PC-3 (cell line): ENCODE results near the gene CNGA2. TPM values are rescaled to one million over a fixed set of nuclear protein-coding genes. Genes with fewer than 3 reads are reported as not detected.

Source experiments
- ATAC-seq: fragments of 200-7000 bp; cut with Tn5 transposase; 2 replicates; pipeline ENCODE4 v1.9.1; 2020; ENCODE audit warnings: mild to moderate bottlenecking, moderate library complexity
- BruUV-seq: library from RNA; stranded (reverse); fragments of 400-500 nt; replicated peaks from 2 replicates; lab custom pipeline; 2021; lab: Mats Ljungman, UMichigan
- CTCF ChIA-PET: fragments of 300-600 bp; sonication (Branson Sonifier 250); formaldehyde crosslinking; loops from one replicate; lab custom pipeline; 2022; ENCODE audit warnings: antibody characterized with exemption; lab: Charles Lee
- POLR2A ChIA-PET: fragments of 300-600 bp; sonication (Branson Sonifier 250); formaldehyde crosslinking; loops from one replicate; lab custom pipeline; 2022; ENCODE audit warnings: antibody characterized with exemption; ENCODE audit not compliant: unreplicated experiment; lab: Charles Lee
- DNase-seq: peaks from one replicate; pipeline ENCODE4 v3.0.0-alpha.2; 2015
- H2AFZ ChIP-seq: fragments of 300-600 bp; sonication (generic); 2 replicates; pipeline ENCODE4 v1.6.0; 2016; ENCODE audit warnings: antibody characterized with exemption, low read length
- H3F3A ChIP-seq: fragments of 300-600 bp; sonication (generic); one replicate; pipeline ENCODE4 v1.6.0; 2017; ENCODE audit warnings: antibody characterized with exemption, low read length, control low read depth, mild to moderate bottlenecking; ENCODE audit not compliant: unreplicated experiment
- H3K27ac ChIP-seq: fragments of 300-600 bp; sonication (generic); 2 replicates; pipeline ENCODE4 v1.5.1; 2016; ENCODE audit warnings: mild to moderate bottlenecking, low read length
- H3K27me3 ChIP-seq: fragments of 300-600 bp; sonication (generic); 2 replicates; pipeline ENCODE4 v1.6.1; 2016; ENCODE audit warnings: low read length, mixed read lengths
- H3K36me3 ChIP-seq: fragments of 300-600 bp; sonication (generic); 2 replicates; pipeline ENCODE4 v1.6.1; 2016; ENCODE audit warnings: low read depth, mixed run types, low read length, mixed read lengths
- H3K4me1 ChIP-seq: fragments of 300-600 bp; sonication (generic); 2 replicates; pipeline ENCODE4 v1.5.1; 2016; ENCODE audit warnings: low read length; ENCODE audit not compliant: insufficient read depth
- H3K4me2 ChIP-seq: fragments of 300-600 bp; sonication (generic); 2 replicates; pipeline ENCODE4 v1.6.0; 2016; ENCODE audit warnings: low read length
- H3K4me3 ChIP-seq: fragments of 300-600 bp; sonication (generic); 2 replicates; pipeline ENCODE4 v1.5.1; 2016; ENCODE audit warnings: mild to moderate bottlenecking, low read length, mixed read lengths
- H3K79me2 ChIP-seq: fragments of 300-600 bp; sonication (generic); 2 replicates; pipeline ENCODE4 v1.6.1; 2017; ENCODE audit warnings: low read length, mixed read lengths
- H3K9ac ChIP-seq: fragments of 300-600 bp; sonication (generic); 2 replicates; pipeline ENCODE4 v1.6.0; 2016; ENCODE audit warnings: mild to moderate bottlenecking, low read length
- H3K9me2 ChIP-seq: fragments of 300-600 bp; sonication (generic); replicated peaks from 2 replicates; pipeline ENCODE4 v1.6.1; 2016; ENCODE audit warnings: mixed run types, low read length, mixed read lengths
- H3K9me3 ChIP-seq: fragments of 300-600 bp; sonication (generic); 2 replicates; pipeline ENCODE4 v1.6.1; 2016; ENCODE audit warnings: low read length, mixed read lengths
- H4K20me1 ChIP-seq: fragments of 300-600 bp; sonication (generic); 2 replicates; pipeline ENCODE4 v1.6.1; 2016; ENCODE audit warnings: low read length, mixed read lengths
- CTCF ChIP-seq: fragments of 300-600 bp; sonication (generic); conservative IDR thresholded peaks from 2 replicates; pipeline ENCODE4 v1.5.1; 2017; ENCODE audit warnings: antibody characterized with exemption, low read depth, mild to moderate bottlenecking, low read length
- EZH2 ChIP-seq: fragments of 300-600 bp; sonication (generic); IDR thresholded peaks from one replicate; pipeline ENCODE4 v1.6.1; 2017; ENCODE audit warnings: antibody characterized with exemption, mild to moderate bottlenecking, low read length; ENCODE audit not compliant: unreplicated experiment
- EZH2phosphoT487 ChIP-seq: fragments of 300-600 bp; sonication (generic); IDR thresholded peaks from 2 replicates; pipeline ENCODE4 v1.6.1; 2018; ENCODE audit warnings: mild to moderate bottlenecking, antibody characterized with exemption, low read length, borderline replicate concordance
- intact Hi-C: fragments of 100-400 bp; cut with micrococcal nuclease; formaldehyde crosslinking; loops from 2 replicates; pipeline ENCODE4 v1.9.0; 2023
- total RNA-seq: library from RNA; depleted of rRNA; stranded (reverse); fragments of >200 nt; gene quantifications from 2 replicates; pipeline ENCODE4 v1.2.3, GENCODE V29; 2014

Gene CNGA2
- total RNA-seq, 1 experiment from 2014 or later, result not detected

- ChIA-PET POLR2A (no interaction called here), CTCF (no interaction called here)
- no TSS peak for BruUV-seq
- no peak for DNase-seq
- ATAC-seq, result no peak
- no peak overlapping the region for H3K27ac ChIP-seq
- H3K4me3 ChIP-seq, result no peak overlapping the region
- H3K4me2 ChIP-seq, result no peak overlapping the region
- H2AFZ ChIP-seq, result no peak overlapping the region
- no peaks in the 10 kb centered on the region for H3K4me1 ChIP-seq
- H3K9ac ChIP-seq, result no peak overlapping the region
- no peaks in the 10 kb centered on the region for H4K20me1 ChIP-seq
- H3K9me2 ChIP-seq, result no peaks in the 10 kb centered on the region
- no peaks in the 10 kb centered on the region for H3K36me3 ChIP-seq
- no peaks in the 10 kb centered on the region for H3K9me3 ChIP-seq
- no peak for TF ChIP-seq CTCF
- no peak for TF ChIP-seq EZH2phosphoT487
- no peak for TF ChIP-seq EZH2
- no peaks in the 10 kb centered on the region for H3K27me3 ChIP-seq
- H3F3A ChIP-seq, result no peaks in the 10 kb centered on the region
- intact Hi-C loops, result no loop called here
- no peaks in the 10 kb centered on the region for H3K79me2 ChIP-seq
These were observed 23.4 kb upstream of the CNGA2 start for GRCh38 chrX:151711154-151711553.

- H3K9me3 ChIP-seq, result no peaks in the 10 kb centered on the region
- no peaks in the 10 kb centered on the region for H4K20me1 ChIP-seq
- intact Hi-C loops, result no loop called here
- DNase-seq, result no peak
- H3K4me1 ChIP-seq, result no peaks in the 10 kb centered on the region
- H3K36me3 ChIP-seq, result no peaks in the 10 kb centered on the region
- H3K27me3 ChIP-seq, result no peaks in the 10 kb centered on the region
- no peak overlapping the region for H3K9ac ChIP-seq
- no peaks in the 10 kb centered on the region for H3F3A ChIP-seq
- POLR2A ChIA-PET, result no interaction called here
- TF ChIP-seq EZH2phosphoT487 (no peak), CTCF (no peak), EZH2 (no peak)
- no peak overlapping the region for H2AFZ ChIP-seq
- ATAC-seq, result no peak
- BruUV-seq, result no TSS peak
- no peak overlapping the region for H3K4me2 ChIP-seq
- no peak overlapping the region for H3K27ac ChIP-seq
- H3K79me2 ChIP-seq, result no peaks in the 10 kb centered on the region
- no peaks in the 10 kb centered on the region for H3K9me2 ChIP-seq
- no peak overlapping the region for H3K4me3 ChIP-seq
- CTCF ChIA-PET, result no interaction called here
These were observed 22.8 kb upstream of the CNGA2 start for GRCh38 chrX:151711787-151712186.

DNA sequence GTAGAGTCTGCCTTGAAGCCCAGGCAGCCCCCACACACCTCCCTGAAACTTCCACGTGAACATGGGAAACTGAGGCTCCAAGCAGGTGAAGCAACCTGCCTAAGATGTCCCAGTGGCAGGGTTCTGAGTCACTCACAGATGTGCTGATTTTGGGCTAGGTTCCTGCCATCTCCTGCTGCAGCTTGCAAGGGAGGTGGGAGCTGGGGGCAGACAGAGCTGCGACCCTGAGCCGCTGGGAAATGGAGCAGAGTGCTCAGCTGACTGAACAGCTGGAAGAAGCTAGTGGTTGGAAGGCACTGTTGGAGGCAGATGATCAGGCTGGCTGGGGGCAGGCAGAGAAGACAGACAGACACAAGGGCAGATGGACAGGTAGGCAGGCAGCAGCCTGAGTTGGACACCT is 22.3 kb upstream of the CNGA2 start:
- intact Hi-C loops, result no loop called here
- no peak overlapping the region for H3K4me2 ChIP-seq
- POLR2A ChIA-PET, result no interaction called here
- H3K4me3 ChIP-seq, result no peak overlapping the region
- no peaks in the 10 kb centered on the region for H3K27me3 ChIP-seq
- DNase-seq (no peak), ATAC-seq (no peak)
- BruUV-seq, result no TSS peak
- no peaks in the 10 kb centered on the region for H3K4me1 ChIP-seq
- H3K79me2 ChIP-seq, result no peaks in the 10 kb centered on the region
- H3K9me3 ChIP-seq, result no peaks in the 10 kb centered on the region
- no peaks in the 10 kb centered on the region for H3F3A ChIP-seq
- no peaks in the 10 kb centered on the region for H3K9me2 ChIP-seq
- no peak overlapping the region for H2AFZ ChIP-seq
- CTCF ChIA-PET, result no interaction called here
- H3K9ac ChIP-seq, result no peak overlapping the region
- H3K27ac ChIP-seq, result no peak overlapping the region
- no peaks in the 10 kb centered on the region for H4K20me1 ChIP-seq
- H3K36me3 ChIP-seq, result no peaks in the 10 kb centered on the region
- TF ChIP-seq EZH2 (no peak), EZH2phosphoT487 (no peak), CTCF (no peak)
